H54 (cell line): ENCODE measurements around the gene HMG20B.

Experiments
- DNase-seq: peaks from one replicate; pipeline ENCODE4 v3.0.0; 2011; ENCODE audit warnings: low spot score, mixed read lengths; ENCODE audit not compliant: insufficient read length
- FAIRE-seq: peaks from 3 replicates; lab custom pipeline; 2011; peaks lifted over from hg19 to GRCh38; lab: Jason Lieb, UNC
- POLR2A ChIP-seq: IDR thresholded peaks from 2 replicates; pipeline ENCODE4 v1.6.1; 2011; ENCODE audit warnings: low read depth, mild to moderate bottlenecking, low read length

HMG20B gene

GRCh38 chr19:3615524-3616135 lies 42.9 kb downstream of the HMG20B start:
- DNase-seq: no peak
- FAIRE-seq: no peak
- TF ChIP-seq POLR2A: no peak

DNA sequence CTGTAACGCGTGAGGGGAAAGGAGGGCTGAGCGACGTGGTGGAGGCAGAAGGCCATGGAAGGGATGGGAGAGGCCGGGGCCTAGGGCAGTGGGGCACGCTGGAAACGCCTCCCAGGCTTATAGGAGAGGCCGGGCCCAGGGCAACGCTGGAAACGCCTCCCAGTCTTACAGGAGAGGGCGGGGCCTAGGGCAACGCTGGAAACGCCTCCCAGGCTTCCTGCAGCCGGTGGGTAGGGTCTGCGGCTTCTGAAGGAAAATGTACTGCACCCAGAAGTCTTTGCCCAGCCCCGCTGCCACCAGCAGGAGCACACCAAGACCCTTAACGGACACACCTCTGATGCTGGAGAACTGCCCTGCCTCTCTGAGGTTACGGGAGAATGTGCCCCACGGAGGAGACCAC lies 44.7 kb downstream of the HMG20B start:
- FAIRE-seq: no peak
- TF ChIP-seq POLR2A: no peak
- no peak for DNase-seq

- DNase-seq (no peak), FAIRE-seq (no peak)
- TF ChIP-seq POLR2A: no peak
These were observed 45.5 kb downstream of the HMG20B start for GRCh38 chr19:3618144-3618810.

- no peak for TF ChIP-seq POLR2A
- FAIRE-seq (no peak), DNase-seq (no peak)
These were observed 46.3 kb downstream of the HMG20B start for GRCh38 chr19:3618811-3619630.

DNA sequence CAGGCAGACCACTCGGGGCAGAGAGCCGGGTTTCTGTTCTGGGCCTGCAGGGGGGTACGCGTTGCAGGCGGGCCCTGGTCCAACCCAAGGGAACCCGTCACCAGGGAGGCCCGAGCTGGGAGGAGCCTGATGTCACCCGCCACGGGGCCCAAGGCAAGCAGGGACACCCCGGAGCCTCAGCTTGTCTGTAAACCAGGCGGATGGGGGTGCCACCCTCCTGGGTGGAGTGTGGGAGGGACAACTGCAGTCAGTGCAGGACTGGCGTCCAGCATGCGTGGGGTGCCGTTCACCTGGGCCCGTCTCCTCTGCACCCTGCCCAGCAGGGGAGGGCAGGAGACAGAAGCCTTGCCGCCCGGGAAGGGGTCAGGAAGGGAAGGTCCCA lies 46.9 kb downstream of the HMG20B start:
- no peak for DNase-seq
- no peak for TF ChIP-seq POLR2A
- FAIRE-seq: no peak

DNA sequence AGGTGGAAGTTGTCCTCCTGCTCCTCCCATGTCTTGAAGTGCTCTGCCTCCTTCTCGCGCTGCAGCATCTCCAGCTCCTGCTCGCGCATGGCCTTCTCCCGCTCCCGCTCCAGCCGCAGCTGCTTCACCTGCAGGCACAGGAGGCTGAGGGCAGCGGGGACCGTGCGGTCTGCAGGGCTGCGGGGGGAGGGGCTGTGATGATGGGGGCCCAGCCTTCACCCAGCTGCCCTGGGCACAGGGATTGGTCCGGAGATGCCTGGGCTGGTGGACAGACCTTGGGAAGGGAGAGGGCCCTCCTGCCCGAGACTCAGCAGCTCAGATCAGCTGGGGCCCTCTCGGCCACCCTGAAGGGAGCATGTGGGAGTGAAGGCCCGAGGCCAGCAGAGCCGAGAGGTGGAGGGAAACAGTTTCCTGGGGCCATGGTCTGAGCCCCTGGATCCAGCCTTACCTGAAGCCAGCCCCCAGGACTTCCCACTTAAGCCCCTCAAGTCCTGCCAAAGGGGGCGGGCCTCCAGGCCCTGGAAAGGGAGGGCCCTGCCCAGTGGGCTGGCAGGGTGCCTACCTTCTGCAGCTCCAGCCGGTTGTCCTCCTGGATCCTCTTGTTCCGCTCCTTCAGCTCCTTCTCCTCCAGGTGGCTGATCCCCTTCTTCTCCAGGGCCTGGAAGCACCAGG lies 47.5 kb downstream of the HMG20B start:
- DNase-seq (no peak), FAIRE-seq (no peak)
- TF ChIP-seq POLR2A: no peak

DNA sequence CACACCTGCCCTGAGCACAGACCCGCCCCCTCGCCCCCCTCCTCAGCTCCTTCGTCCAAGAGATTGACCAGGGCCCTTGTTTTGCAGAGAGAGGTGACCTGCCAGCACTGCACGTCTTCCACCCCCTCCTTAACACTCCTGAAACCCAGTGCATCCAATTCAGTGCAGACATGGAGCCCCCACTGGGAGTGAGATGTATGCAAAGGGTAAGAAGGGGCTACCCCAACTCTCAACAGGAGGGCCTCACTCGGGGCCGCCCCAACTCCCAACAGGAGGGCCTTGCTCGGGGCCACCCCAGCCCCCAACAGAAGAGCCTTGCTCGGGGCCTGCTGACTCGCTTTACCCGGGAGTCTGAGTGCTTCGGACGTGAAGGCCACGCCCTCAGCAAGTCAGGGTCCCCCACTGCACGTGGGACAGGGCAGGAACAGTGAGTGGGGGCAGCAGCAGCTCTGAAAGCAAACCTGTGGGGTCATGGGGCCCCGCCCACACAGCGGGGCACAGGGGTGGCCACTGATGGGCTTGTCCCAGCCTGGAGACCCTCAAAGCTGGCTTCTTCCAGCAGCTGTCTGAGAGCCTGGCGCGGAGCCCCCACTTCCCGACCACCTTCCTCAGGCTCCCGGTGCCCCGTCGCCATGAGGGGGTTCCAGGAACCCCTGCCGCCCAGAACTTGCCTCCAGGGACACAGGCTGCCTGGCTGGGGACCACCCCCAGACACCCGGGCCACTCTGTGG lies 48.2 kb downstream of the HMG20B start:
- DNase-seq (no peak), FAIRE-seq (no peak)
- TF ChIP-seq POLR2A: no peak

DNA sequence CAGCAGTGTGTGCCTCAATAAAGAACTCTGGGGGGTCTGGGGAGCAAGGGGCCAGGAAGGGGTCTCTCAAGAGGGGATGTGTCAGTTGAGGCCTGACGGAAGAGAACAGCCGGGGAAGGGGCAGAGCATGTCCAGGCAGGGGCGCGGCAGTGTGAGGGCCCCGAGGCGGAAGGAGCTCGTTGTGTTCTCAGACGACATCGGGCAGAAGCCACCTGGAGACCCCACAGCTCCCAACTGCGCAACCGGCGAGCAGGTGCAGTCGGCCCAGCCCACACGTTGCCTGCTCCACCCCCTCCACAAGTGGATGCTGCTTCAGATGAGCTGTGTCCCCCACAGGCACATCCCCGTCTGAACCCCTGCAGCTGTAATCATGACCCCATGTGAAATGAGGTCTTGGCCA lies 48.9 kb downstream of the HMG20B start:
- no peak for DNase-seq
- no peak for FAIRE-seq
- TF ChIP-seq POLR2A: no peak

GRCh38 chr19:3622224-3622623 lies 49.5 kb downstream of the HMG20B start:
- no peak for DNase-seq
- FAIRE-seq: no peak
- TF ChIP-seq POLR2A: no peak

GRCh38 chr19:3623716-3624115 lies 51.0 kb downstream of the HMG20B start:
- TF ChIP-seq POLR2A: no peak
- FAIRE-seq (no peak), DNase-seq (no peak)

- TF ChIP-seq POLR2A: no peak
- FAIRE-seq (no peak), DNase-seq (no peak)
These were observed 53.3 kb downstream of the HMG20B start for GRCh38 chr19:3625996-3626472.

GRCh38 chr19:3626473-3627350 lies 54.0 kb downstream of the HMG20B start, which contains the start of gene CACTIN:
Gene CACTIN, minus strand, starts transcription at chr19:3626790. Its CDS starts 28 bp downstream, at chr19:3626762.
- DNase-seq: peak; percentile 100
- peak; percentile 88 for TF ChIP-seq POLR2A
- peak; percentile 87 for FAIRE-seq
